Psoas muscle (tissue), 8 donors: ENCODE measurements around the gene UAP1L1. TPM values are rescaled to one million over a fixed set of nuclear protein-coding genes. Genes with fewer than 3 reads are reported as not detected.

ENCODE experiments used
- ATAC-seq, 4 donors: fragments of 200-7000 bp; cut with Tn5 transposase; one replicate each; pipeline ENCODE4 v1.9.1; 2020; ENCODE audit warnings: moderate library complexity in 3 of 4, mild to moderate bottlenecking in 2 of 4
- DNase-seq, 2 donors: peaks; one replicate each; pipeline ENCODE4 v3.0.0-alpha.2; 2020
- H3K27ac ChIP-seq: fragments of 200-600 bp; one replicate; pipeline ENCODE4 v1.8.0; 2022
- H3K27me3 ChIP-seq, 3 donors: fragments of 200-600 bp in 1 of 3; one replicate each; pipeline versions ENCODE4 v1.6.1 to v1.8.0; 2013 to 2022; ENCODE audit warnings: low read length in 2 of 3, mild to moderate bottlenecking in 2 of 3, moderate library complexity in 1 of 3; ENCODE audit not compliant: insufficient read depth in 3 of 3
- H3K36me3 ChIP-seq, 2 donors: fragments of 200-600 bp in 1 of 2; one replicate each; pipeline versions ENCODE4 v1.6.1 to v1.8.0; 2013 to 2022; ENCODE audit warnings: low read depth in 1 of 2, mild to moderate bottlenecking in 1 of 2, moderate library complexity in 1 of 2; ENCODE audit not compliant: insufficient read depth in 1 of 2
- H3K4me1 ChIP-seq: fragments of 200-600 bp; one replicate; pipeline ENCODE4 v1.8.0; 2022
- H3K4me3 ChIP-seq: fragments of 200-600 bp; one replicate; pipeline ENCODE4 v1.8.0; 2022; ENCODE audit warnings: mild to moderate bottlenecking
- H3K9me3 ChIP-seq: fragments of 200-600 bp; one replicate; pipeline ENCODE4 v1.8.0; 2022
- CTCF ChIP-seq: fragments of 200-600 bp; IDR thresholded peaks from one replicate; pipeline ENCODE4 v1.8.0; 2022; ENCODE audit warnings: antibody characterized with exemption
- WGBS, 3 donors: extraction: QIAGEN DNeasy Blood & Tissue Kit; methylation state at CpG; one replicate each; pipeline versions ENCODE4 v1.1.6 to v1.1.7; 2013; 5-methylcytosine and 5-hydroxymethylcytosine counted together
- intact Hi-C, 2 donors: fragments of 100-400 bp; cut with DNase I; formaldehyde crosslinking; loops; one replicate each; pipeline versions ENCODE4 v1.11.0 to v1.14.2; 2022
- polyA plus RNA-seq, 3 donors: library from polyadenylated mRNA; stranded (reverse); fragments of 200-250 nt; gene quantifications; one replicate each; pipeline ENCODE4 v1.2.3, GENCODE V29; 2013
- total RNA-seq, 4 donors: library from RNA; stranded (reverse); fragmentation: NEBNext Ultra II Directional in 2 of 4; extraction: Animal tissue kit (Norgen Biotek cat#: 25700) in 2 of 4; gene quantifications; one replicate each; pipeline versions ENCODE4 v1.2.1 to v1.2.4, GENCODE V29; 2021 to 2023
- donor health status: healthy with polysubstance abuse.
- donor health status: DM: no; HTN: no; CAD: no; lungs with moderate emphysema.
- donor health status: Bipolar disorder and iron deficiency.
- donor health status: healthy.
- donor health status: DM: yes; HTN: yes; CAD: no.
- donor health status: DM: no; HTN: no; CAD: no.
- donor health status: DM: no; HTN: no; CAD: no.
- donor health status: DM: yes; HTN: yes; CAD: no.

Gene UAP1L1
- total and polyA plus RNA-seq, 7 donors = 1.5 to 4.5 (median 2.4) TPM

- intact Hi-C loops = no loop called here
- Histone ChIP-seq H3K9me3 (no peaks in the 10 kb centered on the region), H3K36me3 (no peaks in the 10 kb centered on the region), H3K4me3 (no peak overlapping the region), H3K27ac (no peak overlapping the region), H3K27me3 (peaks cover 0 to 55% (median 27%) of the 10 kb centered on the region in 3 donors), H3K4me1 (peaks cover 9% of the 10 kb centered on the region)
- TF ChIP-seq CTCF = no peak
- WGBS, 3 donors = 12 to 22% (median 17%) methylated on average over 28 of the region's 28 CpGs
- DNase-seq (peak; percentile 79 to 90), ATAC-seq (peak; percentile 55 to 71 (median 61))
These were observed 21.6 kb upstream of the UAP1L1 start for GRCh38 chr9:137055385-137056364.

- DNase-seq = no peak
- no peak for TF ChIP-seq CTCF
- ATAC-seq = no peak
- intact Hi-C loops = no loop called here
- Histone ChIP-seq H3K4me1 (peaks cover 9% of the 10 kb centered on the region), H3K36me3 (no peaks in the 10 kb centered on the region), H3K27ac (no peak overlapping the region), H3K9me3 (no peaks in the 10 kb centered on the region), H3K27me3 (peaks cover 0 to 48% (median 24%) of the 10 kb centered on the region in 3 donors), H3K4me3 (no peak overlapping the region)
- WGBS, 3 donors = 52 to 65% (median 53%) methylated on average over 17 of the region's 17 CpGs
These were observed 20.4 kb upstream of the UAP1L1 start for GRCh38 chr9:137056739-137057415.

- peaks cover 0 to 43% (median 19%) of the 10 kb centered on the region in 3 donors for H3K27me3 ChIP-seq
- H3K36me3 ChIP-seq = no peaks in the 10 kb centered on the region
- no peak for TF ChIP-seq CTCF
- intact Hi-C loops = no loop called here
- H3K4me1 ChIP-seq = peaks cover 9% of the 10 kb centered on the region
- H3K9me3 ChIP-seq = no peaks in the 10 kb centered on the region
- ATAC-seq (no peak), DNase-seq (no peak)
- no peak overlapping the region for H3K4me3 ChIP-seq
- WGBS, 3 donors = 22 to 43% (median 24%) methylated on average over 16 of the region's 16 CpGs
- H3K27ac ChIP-seq = no peak overlapping the region
These were observed 19.8 kb upstream of the UAP1L1 start for GRCh38 chr9:137057545-137057944.

GRCh38 chr9:137058521-137059234 lies 18.6 kb upstream of the UAP1L1 start:
- ATAC-seq = no peak
- 66 to 77% (median 67%) methylated on average over 9 of the region's 9 CpGs for WGBS, 3 donors
- intact Hi-C loops = no loop called here
- H3K36me3 ChIP-seq = no peaks in the 10 kb centered on the region
- no peak overlapping the region for H3K4me3 ChIP-seq
- no peak overlapping the region for H3K27ac ChIP-seq
- no peak for DNase-seq
- TF ChIP-seq CTCF = no peak
- H3K4me1 ChIP-seq = peaks cover under 1% of the 10 kb centered on the region
- no peaks in the 10 kb centered on the region for H3K9me3 ChIP-seq
- H3K27me3 ChIP-seq = peaks cover 0 to 33% (median 10%) of the 10 kb centered on the region in 3 donors
